HepG2 (cell line): ENCODE measurements around the gene GALR3. TPM values are rescaled to one million over a fixed set of nuclear protein-coding genes. Genes with fewer than 3 reads are reported as not detected.
A peak's percentile ranks its signal among the peaks of the same experiment; 100 is the strongest.

Experiments
- ATAC-seq: fragments of 200-7000 bp; cut with Tn5 transposase; 3 replicates; pipeline ENCODE4 v1.9.1; 2020; ENCODE audit warnings: mild to moderate bottlenecking, moderate library complexity
- BruUV-seq: library from RNA; stranded (reverse); fragments of 400-500 nt; replicated peaks from 2 replicates; lab custom pipeline; 2021; lab: Mats Ljungman, UMichigan
- CTCF ChIA-PET: fragments of 300-600 bp; formaldehyde crosslinking; extraction: SDS; loops from one replicate; lab custom pipeline; 2021; ENCODE audit warnings: low total read pairs, inconsistent platforms, low intra/inter-chr PET ratio; lab: Yijun Ruan, JAX
- POLR2A ChIA-PET: fragments of 350-600 bp; sonication (Branson Sonifier 250); formaldehyde crosslinking; loops from one replicate; lab custom pipeline; 2020; ENCODE audit warnings: antibody characterized with exemption, inconsistent platforms; lab: Yijun Ruan, JAX
- DNase-seq: peaks from one replicate; pipeline ENCODE4 v3.0.0-alpha.2; 2015; ENCODE audit warnings: low spot score
- FAIRE-seq: peaks from 3 replicates; lab custom pipeline; 2011; peaks lifted over from hg19 to GRCh38; lab: Jason Lieb, UNC
- H2AFZ ChIP-seq: one replicate; pipeline ENCODE4 v1.6.1; 2011; ENCODE audit warnings: low read length, inconsistent platforms
- H3K27ac ChIP-seq: fragments of 300-600 bp; 3 replicates; pipeline ENCODE4 v1.8.0; 2011; ENCODE audit warnings: mixed run types, mild to moderate bottlenecking, mixed read lengths, low read length, inconsistent platforms; ENCODE audit not compliant: insufficient read depth; ENCODE audit errors: extremely low read length
- H3K27me3 ChIP-seq, 2 experiments: fragments of 200-600 bp in 1 of 2; 2 replicates in 1 of 2; 3 replicates in 1 of 2; pipeline versions ENCODE4 v1.6.0 to v1.8.0; 2011; ENCODE audit warnings: low read length in 2 of 2, mild to moderate bottlenecking in 2 of 2, moderate library complexity in 2 of 2, inconsistent platforms in 1 of 2; ENCODE audit not compliant: insufficient read depth in 2 of 2, control insufficient read depth in 1 of 2
- H3K36me3 ChIP-seq, 2 experiments: fragments of 200-600 bp in 1 of 2; replicated peaks in 1 of 2; 2 replicates in 1 of 2; 3 replicates in 1 of 2; pipeline versions ENCODE4 v1.5.1 to v1.8.0; 2011; ENCODE audit warnings: low read length in 2 of 2, inconsistent platforms in 1 of 2; ENCODE audit not compliant: insufficient read depth in 2 of 2, control insufficient read depth in 1 of 2
- H3K4me1 ChIP-seq: 2 replicates; pipeline ENCODE4 v1.5.1; 2012; ENCODE audit warnings: low read length, inconsistent platforms; ENCODE audit not compliant: insufficient read depth
- H3K4me2 ChIP-seq: 2 replicates; pipeline ENCODE4 v1.6.0; 2011; ENCODE audit warnings: low read depth, low read length, inconsistent platforms
- H3K4me3 ChIP-seq, 3 experiments: fragments of 200-600 bp in 1 of 3; sonication (generic), shearing (Covaris generic) in 1 of 3; replicated peaks in 1 of 3; 2 replicates each; pipeline ENCODE4 v1.5.1; 2011 to 2016; ENCODE audit warnings: low read length in 3 of 3, inconsistent platforms in 2 of 3, low read depth in 2 of 3, mild to moderate bottlenecking in 2 of 3, control low read depth in 1 of 3, mixed read lengths in 1 of 3; ENCODE audit not compliant: insufficient read depth in 1 of 3
- H3K79me2 ChIP-seq: one replicate; pipeline ENCODE4 v1.6.1; 2011; ENCODE audit warnings: low read length, inconsistent platforms; ENCODE audit not compliant: insufficient read depth
- H3K9ac ChIP-seq: 2 replicates; pipeline ENCODE4 v1.6.0; 2011; ENCODE audit warnings: mild to moderate bottlenecking, low read depth, low read length, inconsistent platforms; ENCODE audit not compliant: insufficient read depth
- H3K9me3 ChIP-seq: 2 replicates; pipeline ENCODE4 v1.5.1; 2012; ENCODE audit warnings: mild to moderate bottlenecking, low read length
- H4K20me1 ChIP-seq: 2 replicates; pipeline ENCODE4 v1.6.0; 2011; ENCODE audit warnings: inconsistent platforms, mild to moderate bottlenecking, low read length, moderate library complexity; ENCODE audit not compliant: insufficient read depth
- HBP1 ChIP-seq: IDR thresholded peaks from 2 replicates; pipeline ENCODE4 v1.6.1; 2016; ENCODE audit warnings: low read depth, control low read depth
- HDAC6 ChIP-seq: fragments of 200-600 bp; sonication (generic); IDR thresholded peaks from 2 replicates; pipeline ENCODE4 v1.7.0; 2017; ENCODE audit warnings: mild to moderate bottlenecking, antibody characterized with exemption, low read length, low read depth
- HNF1B ChIP-seq: sonication (generic); formaldehyde crosslinking; IDR thresholded peaks from 2 replicates; pipeline ENCODE4 v1.5.1; 2020; ENCODE audit warnings: mild to moderate bottlenecking, moderate library complexity, missing genetic modification reagents
- HNRNPK ChIP-seq: fragments of 200-400 bp; formaldehyde crosslinking; IDR thresholded peaks from 2 replicates; pipeline ENCODE4 v1.6.1; 2018; ENCODE audit warnings: low read length, low read depth, moderate library complexity, mild to moderate bottlenecking; ENCODE audit not compliant: poor library complexity, severe bottlenecking
- ISL2 ChIP-seq: sonication (generic); formaldehyde crosslinking; IDR thresholded peaks from 2 replicates; pipeline ENCODE4 v1.5.0; 2020; ENCODE audit warnings: missing genetic modification reagents
- KLF11 ChIP-seq: IDR thresholded peaks from 2 replicates; pipeline ENCODE4 v1.6.1; 2016; ENCODE audit warnings: missing compliant biosample characterization
- MTF1 ChIP-seq: sonication (generic); formaldehyde crosslinking; IDR thresholded peaks from 2 replicates; pipeline ENCODE4 v1.5.0; 2020; ENCODE audit warnings: missing genetic modification reagents
- NCOA1 ChIP-seq: sonication (generic); formaldehyde crosslinking; IDR thresholded peaks from 2 replicates; pipeline ENCODE4 v1.9.0; 2021; ENCODE audit warnings: missing genetic modification reagents
- PATZ1 ChIP-seq: sonication (generic); formaldehyde crosslinking; IDR thresholded peaks from 2 replicates; pipeline ENCODE4 v1.4.0; 2020; ENCODE audit warnings: missing genetic modification reagents
- SMAD9 ChIP-seq: sonication (generic); formaldehyde crosslinking; IDR thresholded peaks from 2 replicates; pipeline ENCODE4 v1.5.1; 2020; ENCODE audit warnings: mild to moderate bottlenecking, missing genetic modification reagents
- ZNF205 ChIP-seq: IDR thresholded peaks from 2 replicates; pipeline ENCODE4 v1.6.1; 2018; ENCODE audit warnings: missing biosample characterization, missing genetic modification reagents
- ZNF207 ChIP-seq: fragments of 450-650 bp; IDR thresholded peaks from 2 replicates; pipeline ENCODE4 v1.6.1; 2016; ENCODE audit warnings: antibody characterized with exemption, borderline replicate concordance
- ZNF550 ChIP-seq: sonication (generic); formaldehyde crosslinking; IDR thresholded peaks from 2 replicates; pipeline ENCODE4 v1.4.0; 2020; ENCODE audit warnings: mild to moderate bottlenecking, missing genetic modification reagents, borderline replicate concordance
- ZNF589 ChIP-seq: sonication (generic); formaldehyde crosslinking; conservative IDR thresholded peaks from 2 replicates; pipeline ENCODE4 v1.8.0; 2022; ENCODE audit warnings: mild to moderate bottlenecking, moderate library complexity, missing genetic modification reagents
- WGBS: methylation state at CpG from one replicate; pipeline ENCODE4 v1.1.6; 2017; ENCODE audit warnings: low lambda C conversion rate; 5-methylcytosine and 5-hydroxymethylcytosine counted together
- in situ Hi-C: cut with HindIII; loops from 2 replicates; pipeline ENCODE4 v1.10.0; 2017; ENCODE audit warnings: low pct_unique_long_range_greater_than_20kb; ENCODE audit not compliant: extremely low pct_ligation_motif_present
- intact Hi-C: fragments of 100-400 bp; cut with micrococcal nuclease; formaldehyde crosslinking; loops from one replicate; pipeline ENCODE4 v1.10.0; 2022; ENCODE audit not compliant: unreplicated experiment
- polyA plus RNA-seq, 8 experiments: library from polyadenylated mRNA; depleted of rRNA in 3 of 8; stranded (reverse) in 7 of 8; unstranded in 1 of 8; fragments of >200 nt; fragmentation: Illumina TruSeq in 4 of 8; extraction: Trizol in 4 of 8; gene quantifications; 2 replicates each; pipeline versions ENCODE4 v1.2.1 to v1.2.3, GENCODE V29; 2011 to 2016; ENCODE audit warnings: low read depth in 4 of 8, missing spikeins in 1 of 8, mixed read lengths in 1 of 8; ENCODE audit not compliant: insufficient read depth in 1 of 8
- total RNA-seq, 5 experiments: library from RNA; depleted of rRNA; stranded (reverse); fragments of >200 nt; fragmentation: Illumina TruSeq; extraction: Trizol; gene quantifications; 2 replicates each; pipeline ENCODE4 v1.2.3, GENCODE V29; 2016; ENCODE audit warnings: low read depth in 1 of 5
- TF ChIP-seq, protein P1 (sequence below): IDR thresholded peaks from 2 replicates; pipeline ENCODE4 v1.6.1; 2012; ENCODE audit warnings: low read depth, low read length, improper control_type of control experiment
- TF ChIP-seq, protein P2 (sequence below): sonication (generic); formaldehyde crosslinking; IDR thresholded peaks from 2 replicates; pipeline ENCODE4 v1.5.0; 2020; ENCODE audit warnings: missing genetic modification reagents
- TF ChIP-seq, protein P3 (sequence below): IDR thresholded peaks from 2 replicates; pipeline ENCODE4 v1.6.1; 2016; ENCODE audit warnings: mild to moderate bottlenecking, missing biosample characterization, missing genetic modification reagents

Gene GALR3
- total and polyA plus RNA-seq, 2 of the 13 experiments (the other 11 are each of a cell fraction or from before 2014, with no cell fraction given), result 0.13 TPM; not detected in 1

DNA sequence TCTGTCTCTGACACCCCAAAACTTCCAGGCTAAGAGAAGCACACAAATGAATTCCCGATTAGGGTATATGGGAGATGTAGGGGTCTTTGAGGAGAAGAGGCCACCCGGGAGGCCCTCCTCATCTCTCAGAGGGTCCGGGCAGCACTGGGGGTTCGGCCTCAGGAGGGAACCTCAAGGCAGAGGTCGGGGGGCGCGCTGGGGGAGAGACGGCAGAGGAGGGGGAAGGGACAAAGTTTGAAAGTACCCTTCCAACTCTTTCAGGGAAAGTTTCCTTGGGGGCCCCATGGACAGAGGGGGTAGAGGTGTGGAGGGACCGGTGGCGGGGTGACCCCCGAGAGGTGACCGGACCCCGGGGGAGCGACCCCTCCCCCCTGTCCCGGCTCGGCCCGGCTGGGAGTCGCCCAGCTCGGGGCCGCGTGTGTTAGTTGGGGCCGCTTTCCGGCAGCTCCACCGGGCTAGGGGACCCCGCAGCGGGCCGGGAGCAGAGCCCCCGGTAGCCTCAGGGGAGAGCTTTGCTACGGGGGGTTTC, 18.8 kb upstream of the GALR3 start:
- BruUV-seq, result TSS peak; percentile 79
- Histone ChIP-seq H3K27ac (peak overlapping the region; percentile 77), H3K4me1 (peaks cover 28% of the 10 kb centered on the region), H3K4me3 (peak overlapping the region; percentile 78 to 95 (median 93)), H2AFZ (no peak overlapping the region), H3K9ac (peak overlapping the region; percentile 88), H3K79me2 (peaks cover 25% of the 10 kb centered on the region), H3K36me3 (no peaks in the 10 kb centered on the region), H3K9me3 (no peaks in the 10 kb centered on the region), H3K4me2 (peak overlapping the region; percentile 97), H3K27me3 (no peaks in the 10 kb centered on the region; a peak in 1 of 5 replicates), H4K20me1 (peaks cover 36% of the 10 kb centered on the region; the same call in 1 of the 2 replicates)
- in situ Hi-C loops, result no loop called here
- 1% methylated on average over 9 of the region's 29 CpGs for WGBS
- ChIA-PET POLR2A (interaction anchor here (0.6 to 8.6 kb wide), 27 partner anchors 8 to 243 kb away, joined by 3 to 127 read pairs (median 6); partner anchors contain the start of genes ANKRD54, C22orf23, GGA1 and LGALS1), CTCF (no interaction called here)
- no peak for ATAC-seq
- no peak for FAIRE-seq
- intact Hi-C loops, result loop anchor here (5.0 to 10.0 kb wide), 2 partner anchors 57 to 150 kb away; partner anchors contain the start of gene PDXP
- DNase-seq, result no peak
- TF ChIP-seq HBP1 (CRISPR knock-in tag), result no peak
- TF ChIP-seq KLF11 (CRISPR knock-in tag), result no peak
- no peak for TF ChIP-seq MTF1
- no peak for TF ChIP-seq HDAC6
- peak; percentile 5 for TF ChIP-seq HNRNPK
- TF ChIP-seq, protein P1, sequence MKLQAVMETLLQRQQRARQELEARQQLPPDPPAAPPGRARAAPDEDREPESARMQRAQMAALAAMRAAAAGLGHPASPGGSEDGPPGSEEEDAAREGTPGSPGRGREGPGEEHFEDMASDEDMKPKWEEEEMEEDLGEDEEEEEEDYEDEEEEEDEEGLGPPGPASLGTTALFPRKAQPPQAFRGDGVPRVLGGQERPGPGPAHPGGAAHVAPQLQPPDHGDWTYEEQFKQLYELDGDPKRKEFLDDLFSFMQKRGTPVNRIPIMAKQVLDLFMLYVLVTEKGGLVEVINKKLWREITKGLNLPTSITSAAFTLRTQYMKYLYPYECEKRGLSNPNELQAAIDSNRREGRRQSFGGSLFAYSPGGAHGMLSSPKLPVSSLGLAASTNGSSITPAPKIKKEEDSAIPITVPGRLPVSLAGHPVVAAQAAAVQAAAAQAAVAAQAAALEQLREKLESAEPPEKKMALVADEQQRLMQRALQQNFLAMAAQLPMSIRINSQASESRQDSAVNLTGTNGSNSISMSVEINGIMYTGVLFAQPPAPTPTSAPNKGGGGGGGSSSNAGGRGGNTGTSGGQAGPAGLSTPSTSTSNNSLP, result no peak
- TF ChIP-seq ZNF205 (CRISPR knock-in tag), result no peak
- 0 out of 2 replicates have a peak, but pooled peaks have one; percentile 4 for TF ChIP-seq SMAD9 (CRISPR knock-in tag)
- no peak for TF ChIP-seq HNF1B
- no peak for TF ChIP-seq ZNF550
- no peak for TF ChIP-seq PATZ1 (CRISPR knock-in tag)
- TF ChIP-seq, protein P2, sequence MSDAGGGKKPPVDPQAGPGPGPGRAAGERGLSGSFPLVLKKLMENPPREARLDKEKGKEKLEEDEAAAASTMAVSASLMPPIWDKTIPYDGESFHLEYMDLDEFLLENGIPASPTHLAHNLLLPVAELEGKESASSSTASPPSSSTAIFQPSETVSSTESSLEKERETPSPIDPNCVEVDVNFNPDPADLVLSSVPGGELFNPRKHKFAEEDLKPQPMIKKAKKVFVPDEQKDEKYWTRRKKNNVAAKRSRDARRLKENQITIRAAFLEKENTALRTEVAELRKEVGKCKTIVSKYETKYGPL, result no peak
- TF ChIP-seq ZNF207, result no peak
- TF ChIP-seq ZNF589, result no peak
- TF ChIP-seq NCOA1 (CRISPR knock-in tag), result 0 out of 2 replicates have a peak, but pooled peaks have one; percentile 2
- TF ChIP-seq, protein P3, sequence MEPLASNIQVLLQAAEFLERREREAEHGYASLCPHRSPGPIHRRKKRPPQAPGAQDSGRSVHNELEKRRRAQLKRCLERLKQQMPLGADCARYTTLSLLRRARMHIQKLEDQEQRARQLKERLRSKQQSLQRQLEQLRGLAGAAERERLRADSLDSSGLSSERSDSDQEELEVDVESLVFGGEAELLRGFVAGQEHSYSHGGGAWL (CRISPR knock-in tag), result no peak
- TF ChIP-seq ISL2 (CRISPR knock-in tag), result no peak
